ENCODE measurements around the gene KIF18B. TPM values are rescaled to one million over a fixed set of nuclear protein-coding genes. Genes with fewer than 3 reads are reported as not detected.

Gene KIF18B
- total RNA-seq, 1 donor from 2014 or later = 20.2 TPM

DNA sequence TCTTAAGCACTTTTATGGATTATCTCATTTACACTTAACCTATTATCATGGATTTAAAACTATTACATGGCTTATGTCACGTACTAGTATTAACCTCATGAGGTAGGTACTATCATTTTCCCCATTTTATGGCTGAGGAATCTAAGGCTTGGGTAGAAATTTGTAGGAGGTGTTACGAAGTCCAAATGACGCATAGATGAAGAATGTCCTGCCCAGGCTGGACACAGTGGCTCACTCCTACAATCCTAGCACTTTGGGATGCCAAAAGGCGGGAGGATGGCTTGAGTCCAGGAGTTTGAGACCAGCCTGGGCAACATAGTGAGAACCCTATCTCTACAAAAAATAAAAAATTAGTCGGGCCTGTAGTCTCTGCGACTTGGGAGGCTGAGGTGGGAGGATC is 25.4 kb upstream of the KIF18B start:
- Mint-ChIP-seq H3K4me3 (no peak overlapping the region), H3K27me3 (ENCODE audit: low read depth) (peaks cover 82% of the 10 kb centered on the region), H3K36me3 (no peaks in the 10 kb centered on the region), H3K4me1 (peaks cover 18% of the 10 kb centered on the region), H3K9me3 (no peaks in the 10 kb centered on the region), H3K27ac (no peak overlapping the region)
- TF ChIP-seq, protein P1, sequence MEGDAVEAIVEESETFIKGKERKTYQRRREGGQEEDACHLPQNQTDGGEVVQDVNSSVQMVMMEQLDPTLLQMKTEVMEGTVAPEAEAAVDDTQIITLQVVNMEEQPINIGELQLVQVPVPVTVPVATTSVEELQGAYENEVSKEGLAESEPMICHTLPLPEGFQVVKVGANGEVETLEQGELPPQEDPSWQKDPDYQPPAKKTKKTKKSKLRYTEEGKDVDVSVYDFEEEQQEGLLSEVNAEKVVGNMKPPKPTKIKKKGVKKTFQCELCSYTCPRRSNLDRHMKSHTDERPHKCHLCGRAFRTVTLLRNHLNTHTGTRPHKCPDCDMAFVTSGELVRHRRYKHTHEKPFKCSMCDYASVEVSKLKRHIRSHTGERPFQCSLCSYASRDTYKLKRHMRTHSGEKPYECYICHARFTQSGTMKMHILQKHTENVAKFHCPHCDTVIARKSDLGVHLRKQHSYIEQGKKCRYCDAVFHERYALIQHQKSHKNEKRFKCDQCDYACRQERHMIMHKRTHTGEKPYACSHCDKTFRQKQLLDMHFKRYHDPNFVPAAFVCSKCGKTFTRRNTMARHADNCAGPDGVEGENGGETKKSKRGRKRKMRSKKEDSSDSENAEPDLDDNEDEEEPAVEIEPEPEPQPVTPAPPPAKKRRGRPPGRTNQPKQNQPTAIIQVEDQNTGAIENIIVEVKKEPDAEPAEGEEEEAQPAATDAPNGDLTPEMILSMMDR (IDR thresholded peaks at IDR 0.05; ENCODE audit: unreplicated experiment) = no peak
- no peak for DNase-seq (ENCODE audit: low spot score in 2 of 2, unreplicated experiment in 2 of 2)

DNA sequence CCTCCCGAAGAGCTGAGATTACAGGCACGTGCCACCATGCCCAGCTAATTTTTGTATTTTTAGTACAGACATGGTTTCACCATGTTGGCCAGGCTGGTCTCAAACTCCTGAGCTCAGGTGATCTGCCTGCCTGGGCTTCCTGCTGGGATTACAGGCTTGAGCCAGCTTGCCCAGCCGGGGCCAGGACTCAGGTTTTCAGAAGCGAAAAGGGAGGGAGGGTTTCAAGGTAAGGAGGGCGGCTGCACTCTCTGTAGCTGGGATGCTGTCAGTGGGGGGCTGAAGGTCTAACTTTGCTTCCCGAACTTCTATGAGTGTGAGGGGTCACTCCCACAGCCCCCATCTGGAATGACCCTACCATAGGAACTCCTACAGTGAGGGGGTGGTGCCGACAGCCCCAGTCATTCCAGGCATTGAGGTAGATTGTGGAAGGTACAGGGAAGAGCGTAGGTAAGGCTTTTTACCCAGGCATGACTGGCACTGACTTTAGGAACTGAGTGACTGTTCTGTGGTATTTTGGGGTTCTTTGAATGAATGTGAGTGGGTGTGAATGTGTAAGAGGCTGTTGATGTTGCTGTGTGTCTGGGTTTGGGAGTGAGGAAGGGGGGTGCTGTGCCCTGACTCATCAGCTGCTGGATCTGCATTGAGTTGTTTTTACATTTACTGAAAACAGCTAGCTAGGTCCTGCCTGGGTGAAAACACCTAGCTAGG is 24.4 kb upstream of the KIF18B start:
- Mint-ChIP-seq H3K36me3 (no peaks in the 10 kb centered on the region), H3K4me3 (no peak overlapping the region), H3K4me1 (peaks cover 17% of the 10 kb centered on the region), H3K27ac (no peak overlapping the region), H3K9me3 (no peaks in the 10 kb centered on the region), H3K27me3 (ENCODE audit: low read depth) (peaks cover 80% of the 10 kb centered on the region)
- TF ChIP-seq, protein P1 (IDR thresholded peaks at IDR 0.05; ENCODE audit: unreplicated experiment) = no peak
- DNase-seq (ENCODE audit: low spot score in 2 of 2, unreplicated experiment in 2 of 2) = no peak

- Mint-ChIP-seq H3K36me3 (no peaks in the 10 kb centered on the region), H3K27me3 (ENCODE audit: low read depth) (peaks cover 83% of the 10 kb centered on the region), H3K27ac (no peak overlapping the region), H3K9me3 (no peaks in the 10 kb centered on the region), H3K4me3 (peak overlapping the region; percentile 75), H3K4me1 (peaks cover 21% of the 10 kb centered on the region)
- TF ChIP-seq, protein P1 (IDR thresholded peaks at IDR 0.05; ENCODE audit: unreplicated experiment) = no peak
- DNase-seq (ENCODE audit: low spot score in 2 of 2, unreplicated experiment in 2 of 2) = no peak
These were observed 22.7 kb upstream of the KIF18B start for GRCh38 chr17:44970136-44970741.

DNA sequence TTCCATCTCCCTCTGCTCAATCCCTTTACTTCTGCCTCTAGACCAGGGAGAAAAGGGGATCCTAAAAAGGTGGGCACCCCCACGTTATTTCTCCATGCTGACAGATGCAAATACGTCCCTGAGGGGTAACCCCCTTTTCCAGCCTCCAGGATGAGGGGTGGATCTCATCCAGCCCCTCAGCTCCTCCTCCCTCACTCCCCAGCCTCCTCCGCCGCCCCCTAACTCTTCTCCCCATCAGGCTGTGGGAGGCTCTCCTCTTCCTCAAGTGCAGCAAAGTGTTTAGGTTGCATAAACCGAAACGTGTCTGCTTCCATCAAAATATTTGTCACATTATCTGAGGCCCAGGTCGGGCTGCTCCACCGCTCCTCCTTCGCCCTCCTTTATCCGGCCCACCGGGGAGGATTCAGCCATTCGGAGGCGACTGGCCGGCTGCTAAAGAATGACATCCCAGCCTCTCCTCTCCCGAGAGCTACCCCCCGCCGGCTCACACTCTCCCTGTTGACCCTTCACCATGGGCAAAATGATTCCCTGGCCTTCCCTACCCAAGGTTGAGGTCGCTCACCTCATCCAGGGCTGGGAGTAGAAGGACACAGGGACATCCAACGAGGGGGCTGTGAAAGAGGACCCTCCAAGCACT is 21.7 kb upstream of the KIF18B start:
- TF ChIP-seq, protein P1 (IDR thresholded peaks at IDR 0.05; ENCODE audit: unreplicated experiment) = no peak
- peaks cover 21% of the 10 kb centered on the region for H3K4me1 Mint-ChIP-seq
- no peak overlapping the region for H3K27ac Mint-ChIP-seq
- DNase-seq (ENCODE audit: low spot score in 2 of 2, unreplicated experiment in 2 of 2) = no peak
- no peaks in the 10 kb centered on the region for H3K36me3 Mint-ChIP-seq
- H3K27me3 Mint-ChIP-seq (ENCODE audit: low read depth) = peaks cover 86% of the 10 kb centered on the region
- peak overlapping the region; percentile 75 for H3K4me3 Mint-ChIP-seq
- no peaks in the 10 kb centered on the region for H3K9me3 Mint-ChIP-seq

DNA sequence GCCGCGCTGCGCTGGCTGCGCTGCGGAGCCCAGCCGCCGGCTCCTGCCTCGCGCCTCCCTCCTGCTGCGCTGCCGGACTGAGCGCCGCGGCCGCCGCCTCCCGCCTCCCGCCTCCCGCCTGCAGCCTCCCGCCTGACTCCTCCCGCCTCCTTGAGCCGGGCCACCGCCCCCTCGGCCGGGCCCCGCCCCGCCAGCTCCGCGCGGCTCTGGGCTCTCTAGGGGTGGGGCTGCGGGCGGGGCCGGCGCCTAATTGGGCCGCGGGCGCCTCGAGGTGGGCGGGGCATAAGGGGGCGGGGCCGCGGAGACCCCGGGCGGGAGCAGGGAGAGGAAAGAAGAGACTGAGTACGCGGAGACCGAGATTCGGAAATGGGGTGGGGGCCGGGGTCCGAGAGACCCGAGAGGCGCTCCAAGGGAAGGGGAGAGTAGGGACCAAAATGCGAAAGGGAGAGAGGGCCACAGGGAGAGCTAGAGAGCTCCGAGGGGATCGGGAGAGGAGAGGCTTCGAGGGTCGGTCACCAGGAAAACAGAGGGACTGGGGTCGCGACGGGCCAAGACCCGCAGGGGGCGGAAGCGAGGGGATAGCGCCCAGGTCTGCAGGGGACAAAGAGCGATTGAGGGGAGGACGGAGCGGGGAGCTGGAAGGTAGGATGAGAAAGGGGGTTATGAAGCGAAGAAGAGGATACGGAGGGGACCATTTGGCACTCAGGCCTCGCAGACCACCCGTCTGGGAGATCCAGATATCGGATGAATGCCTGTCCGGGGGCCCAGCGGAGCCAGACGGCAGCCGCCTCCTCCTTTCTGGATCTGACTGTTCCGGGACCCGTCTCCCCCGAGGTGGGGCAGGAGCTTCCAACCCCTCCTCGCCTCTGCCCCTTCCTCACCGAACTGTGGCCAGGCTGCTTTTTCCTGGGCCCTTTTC is 20.9 kb upstream of the KIF18B start, which contains the start of gene C1QL1:
Gene C1QL1 (minus strand): TSS at position 79 of the 919 bp plus-strand sequence. CDS start 255 bp downstream, outside the sequence.
- peak; percentile 86 to 87 for DNase-seq (ENCODE audit: low spot score in 2 of 2, unreplicated experiment in 2 of 2)
- no peaks in the 10 kb centered on the region for H3K36me3 Mint-ChIP-seq
- H3K27ac Mint-ChIP-seq = no peak within 1 kb of the TSS
- peaks cover 21% of the 10 kb centered on the region for H3K4me1 Mint-ChIP-seq
- H3K27me3 Mint-ChIP-seq (ENCODE audit: low read depth) = peaks cover 88% of the 10 kb centered on the region
- TF ChIP-seq, protein P1 (IDR thresholded peaks at IDR 0.05; ENCODE audit: unreplicated experiment) = no peak
- H3K9me3 Mint-ChIP-seq = no peaks in the 10 kb centered on the region
- peak within 1 kb of the TSS; percentile 75 for H3K4me3 Mint-ChIP-seq
